ENCODE results near the gene CSMD2.

The CSMD2 gene

GRCh38 chr1:34143975-34144374 is 21.1 kb downstream of the CSMD2 start:
- ATAC-seq (replicated peaks; ENCODE audit: extremely low read depth, poor library complexity, severe bottlenecking) (no peak), DNase-seq (ENCODE audit: low spot score in 2 of 2) (no peak)
- Mint-ChIP-seq H3K9me3 (no peaks in the 10 kb centered on the region), H3K4me1 (no peaks in the 10 kb centered on the region), H3K4me3 (no peak overlapping the region), H3K27ac (ENCODE audit: low read depth) (no peak overlapping the region), H3K36me3 (ENCODE audit: insufficient read depth) (no peaks in the 10 kb centered on the region), H3K27me3 (peaks cover 44% of the 10 kb centered on the region)

GRCh38 chr1:34140011-34140676 is 24.9 kb downstream of the CSMD2 start:
- Mint-ChIP-seq H3K4me1 (no peaks in the 10 kb centered on the region), H3K9me3 (no peaks in the 10 kb centered on the region), H3K27me3 (peaks cover 18% of the 10 kb centered on the region), H3K4me3 (no peak overlapping the region), H3K27ac (ENCODE audit: low read depth) (no peak overlapping the region), H3K36me3 (ENCODE audit: insufficient read depth) (no peaks in the 10 kb centered on the region)
- DNase-seq (ENCODE audit: low spot score in 2 of 2): no peak
- no peak for ATAC-seq (replicated peaks; ENCODE audit: extremely low read depth, poor library complexity, severe bottlenecking)

GRCh38 chr1:34137411-34137810 is 27.6 kb downstream of the CSMD2 start:
- Mint-ChIP-seq H3K4me3 (no peak overlapping the region), H3K36me3 (ENCODE audit: insufficient read depth) (no peaks in the 10 kb centered on the region), H3K27me3 (peaks cover 11% of the 10 kb centered on the region), H3K27ac (ENCODE audit: low read depth) (no peak overlapping the region), H3K4me1 (no peaks in the 10 kb centered on the region), H3K9me3 (no peaks in the 10 kb centered on the region)
- DNase-seq (ENCODE audit: low spot score in 2 of 2): no peak
- no peak for ATAC-seq (replicated peaks; ENCODE audit: extremely low read depth, poor library complexity, severe bottlenecking)

- ATAC-seq (replicated peaks; ENCODE audit: extremely low read depth, poor library complexity, severe bottlenecking): no peak
- no peak overlapping the region for H3K27ac Mint-ChIP-seq (ENCODE audit: low read depth)
- no peaks in the 10 kb centered on the region for H3K4me1 Mint-ChIP-seq
- H3K36me3 Mint-ChIP-seq (ENCODE audit: insufficient read depth): no peaks in the 10 kb centered on the region
- no peaks in the 10 kb centered on the region for H3K9me3 Mint-ChIP-seq
- no peak overlapping the region for H3K4me3 Mint-ChIP-seq
- H3K27me3 Mint-ChIP-seq: peaks cover 45% of the 10 kb centered on the region
- DNase-seq (ENCODE audit: low spot score in 2 of 2): no peak
These were observed 32.9 kb downstream of the CSMD2 start for GRCh38 chr1:34132161-34132420.

- no peak overlapping the region for H3K27ac Mint-ChIP-seq (ENCODE audit: low read depth)
- no peak for DNase-seq (ENCODE audit: low spot score in 2 of 2)
- no peak overlapping the region for H3K4me3 Mint-ChIP-seq
- H3K9me3 Mint-ChIP-seq: no peaks in the 10 kb centered on the region
- no peak for ATAC-seq (replicated peaks; ENCODE audit: extremely low read depth, poor library complexity, severe bottlenecking)
- H3K27me3 Mint-ChIP-seq: peaks cover 50% of the 10 kb centered on the region
- H3K4me1 Mint-ChIP-seq: no peaks in the 10 kb centered on the region
- no peaks in the 10 kb centered on the region for H3K36me3 Mint-ChIP-seq (ENCODE audit: insufficient read depth)
These were observed 33.5 kb downstream of the CSMD2 start for GRCh38 chr1:34131396-34132160.

GRCh38 chr1:34130306-34130705 is 34.7 kb downstream of the CSMD2 start:
- no peaks in the 10 kb centered on the region for H3K36me3 Mint-ChIP-seq (ENCODE audit: insufficient read depth)
- no peaks in the 10 kb centered on the region for H3K4me1 Mint-ChIP-seq
- no peak for ATAC-seq (replicated peaks; ENCODE audit: extremely low read depth, poor library complexity, severe bottlenecking)
- no peak overlapping the region for H3K27ac Mint-ChIP-seq (ENCODE audit: low read depth)
- no peaks in the 10 kb centered on the region for H3K9me3 Mint-ChIP-seq
- peaks cover 60% of the 10 kb centered on the region for H3K27me3 Mint-ChIP-seq
- H3K4me3 Mint-ChIP-seq: no peak overlapping the region
- no peak for DNase-seq (ENCODE audit: low spot score in 2 of 2)

GRCh38 chr1:34129630-34130029 is 35.4 kb downstream of the CSMD2 start:
- no peak for ATAC-seq (replicated peaks; ENCODE audit: extremely low read depth, poor library complexity, severe bottlenecking)
- H3K27ac Mint-ChIP-seq (ENCODE audit: low read depth): no peak overlapping the region
- no peaks in the 10 kb centered on the region for H3K4me1 Mint-ChIP-seq
- no peak for DNase-seq (ENCODE audit: low spot score in 2 of 2)
- H3K4me3 Mint-ChIP-seq: no peak overlapping the region
- no peaks in the 10 kb centered on the region for H3K36me3 Mint-ChIP-seq (ENCODE audit: insufficient read depth)
- H3K9me3 Mint-ChIP-seq: peaks cover 5% of the 10 kb centered on the region
- H3K27me3 Mint-ChIP-seq: peaks cover 67% of the 10 kb centered on the region

GRCh38 chr1:34128186-34128889 is 36.7 kb downstream of the CSMD2 start:
- Mint-ChIP-seq H3K27me3 (peaks cover 70% of the 10 kb centered on the region), H3K36me3 (ENCODE audit: insufficient read depth) (no peaks in the 10 kb centered on the region), H3K27ac (ENCODE audit: low read depth) (no peak overlapping the region), H3K4me3 (no peak overlapping the region), H3K4me1 (no peaks in the 10 kb centered on the region), H3K9me3 (peaks cover 5% of the 10 kb centered on the region)
- DNase-seq (ENCODE audit: low spot score in 2 of 2) (no peak), ATAC-seq (replicated peaks; ENCODE audit: extremely low read depth, poor library complexity, severe bottlenecking) (no peak)

- H3K4me3 Mint-ChIP-seq: no peak overlapping the region
- no peaks in the 10 kb centered on the region for H3K36me3 Mint-ChIP-seq (ENCODE audit: insufficient read depth)
- peaks cover 80% of the 10 kb centered on the region for H3K27me3 Mint-ChIP-seq
- H3K9me3 Mint-ChIP-seq: peaks cover 5% of the 10 kb centered on the region
- H3K4me1 Mint-ChIP-seq: no peaks in the 10 kb centered on the region
- no peak overlapping the region for H3K27ac Mint-ChIP-seq (ENCODE audit: low read depth)
- no peak for DNase-seq (ENCODE audit: low spot score in 2 of 2)
- ATAC-seq (replicated peaks; ENCODE audit: extremely low read depth, poor library complexity, severe bottlenecking): no peak
These were observed 37.7 kb downstream of the CSMD2 start for GRCh38 chr1:34127006-34128000.

GRCh38 chr1:34126486-34126885 is 38.5 kb downstream of the CSMD2 start:
- DNase-seq (ENCODE audit: low spot score in 2 of 2) (no peak), ATAC-seq (replicated peaks; ENCODE audit: extremely low read depth, poor library complexity, severe bottlenecking) (no peak)
- H3K9me3 Mint-ChIP-seq: peaks cover 5% of the 10 kb centered on the region
- no peaks in the 10 kb centered on the region for H3K36me3 Mint-ChIP-seq (ENCODE audit: insufficient read depth)
- H3K27me3 Mint-ChIP-seq: peaks cover 79% of the 10 kb centered on the region
- no peak overlapping the region for H3K27ac Mint-ChIP-seq (ENCODE audit: low read depth)
- H3K4me3 Mint-ChIP-seq: no peak overlapping the region
- no peaks in the 10 kb centered on the region for H3K4me1 Mint-ChIP-seq

GRCh38 chr1:34125721-34126380 is 39.2 kb downstream of the CSMD2 start:
- H3K4me3 Mint-ChIP-seq: no peak overlapping the region
- peaks cover 73% of the 10 kb centered on the region for H3K27me3 Mint-ChIP-seq
- no peaks in the 10 kb centered on the region for H3K4me1 Mint-ChIP-seq
- no peak for DNase-seq (ENCODE audit: low spot score in 2 of 2)
- no peak overlapping the region for H3K27ac Mint-ChIP-seq (ENCODE audit: low read depth)
- no peaks in the 10 kb centered on the region for H3K36me3 Mint-ChIP-seq (ENCODE audit: insufficient read depth)
- ATAC-seq (replicated peaks; ENCODE audit: extremely low read depth, poor library complexity, severe bottlenecking): no peak
- H3K9me3 Mint-ChIP-seq: peaks cover 5% of the 10 kb centered on the region
